ENCODE results near the gene SOX30.

DNA sequence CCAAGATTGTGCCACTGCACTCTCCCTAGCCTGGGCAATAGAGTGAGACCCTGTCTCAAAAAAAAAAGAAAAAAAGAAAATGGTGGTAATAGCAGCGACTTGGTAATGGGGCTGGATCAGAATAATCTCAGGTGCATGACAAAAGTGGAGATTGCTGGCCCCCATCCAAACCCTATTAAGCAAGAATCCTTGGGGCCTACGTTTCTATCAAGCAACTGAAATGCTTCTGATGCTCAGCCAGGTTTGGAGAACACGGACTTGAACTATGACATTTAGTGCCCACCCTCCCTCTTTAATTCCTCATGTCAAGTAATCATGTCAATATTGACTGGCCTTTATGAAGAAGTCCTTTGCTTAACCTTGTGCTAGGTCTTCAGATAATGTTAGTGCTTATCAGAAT is 25.7 kb upstream of the SOX30 start:
- TF ChIP-seq, protein P1, sequence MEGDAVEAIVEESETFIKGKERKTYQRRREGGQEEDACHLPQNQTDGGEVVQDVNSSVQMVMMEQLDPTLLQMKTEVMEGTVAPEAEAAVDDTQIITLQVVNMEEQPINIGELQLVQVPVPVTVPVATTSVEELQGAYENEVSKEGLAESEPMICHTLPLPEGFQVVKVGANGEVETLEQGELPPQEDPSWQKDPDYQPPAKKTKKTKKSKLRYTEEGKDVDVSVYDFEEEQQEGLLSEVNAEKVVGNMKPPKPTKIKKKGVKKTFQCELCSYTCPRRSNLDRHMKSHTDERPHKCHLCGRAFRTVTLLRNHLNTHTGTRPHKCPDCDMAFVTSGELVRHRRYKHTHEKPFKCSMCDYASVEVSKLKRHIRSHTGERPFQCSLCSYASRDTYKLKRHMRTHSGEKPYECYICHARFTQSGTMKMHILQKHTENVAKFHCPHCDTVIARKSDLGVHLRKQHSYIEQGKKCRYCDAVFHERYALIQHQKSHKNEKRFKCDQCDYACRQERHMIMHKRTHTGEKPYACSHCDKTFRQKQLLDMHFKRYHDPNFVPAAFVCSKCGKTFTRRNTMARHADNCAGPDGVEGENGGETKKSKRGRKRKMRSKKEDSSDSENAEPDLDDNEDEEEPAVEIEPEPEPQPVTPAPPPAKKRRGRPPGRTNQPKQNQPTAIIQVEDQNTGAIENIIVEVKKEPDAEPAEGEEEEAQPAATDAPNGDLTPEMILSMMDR (IDR thresholded peaks at IDR 0.05; ENCODE audit: low read depth, low read length) = no peak
- TF ChIP-seq EZH2phosphoT487 (IDR thresholded peaks at IDR 0.05; ENCODE audit: low read depth) = no peak

Measured in OCI-LY3 (cell line).